DMS153 (cell line): ENCODE results near the gene STPG2.

ENCODE experiments used
- DNase-seq: peaks from one replicate; lab custom pipeline; 2025; lab: John Stamatoyannopoulos, UW

STPG2 gene

DNA sequence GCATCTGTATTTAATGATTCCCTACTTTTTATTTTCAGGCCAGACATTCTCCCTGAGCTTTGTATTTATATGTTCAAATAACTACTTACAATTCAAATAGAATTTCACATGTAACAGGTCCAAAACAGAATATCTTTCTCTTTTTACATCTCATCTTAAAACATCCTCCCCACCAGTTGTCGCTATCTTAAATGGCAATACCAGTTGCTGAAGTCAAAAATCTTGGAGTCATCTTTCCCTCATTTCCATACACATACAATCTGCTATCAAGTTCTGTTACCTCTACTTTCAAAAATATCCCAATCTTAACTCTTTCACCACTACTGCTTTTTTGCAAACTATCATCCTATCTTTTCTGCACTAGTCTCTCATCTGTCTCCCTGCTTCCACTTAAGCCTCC, 330.5 kb downstream of the STPG2 start:
- no peak for DNase-seq

GRCh38 chr4:97786306-97786920, 356.9 kb downstream of the STPG2 start:
- no peak for DNase-seq

DNA sequence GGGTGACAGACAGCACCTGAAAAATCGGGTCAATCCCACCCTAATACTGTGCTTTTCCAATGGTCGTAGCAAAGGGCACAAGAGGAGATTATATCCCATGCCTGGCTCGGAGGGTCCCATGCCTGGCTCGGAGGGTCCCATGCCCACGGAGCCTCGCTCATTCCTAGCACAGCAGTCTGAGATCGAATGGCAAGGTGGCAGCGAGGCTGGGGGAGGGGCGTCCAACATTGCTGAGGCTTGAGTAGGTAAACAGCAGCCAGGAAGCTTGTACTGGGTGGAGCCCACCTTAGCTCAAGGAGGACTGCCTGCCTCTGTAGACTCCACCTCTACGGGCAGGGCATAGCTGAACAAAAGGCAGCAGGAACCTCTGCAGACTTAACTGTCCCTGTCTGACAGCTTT, 365.1 kb downstream of the STPG2 start:
- DNase-seq = no peak

DNA sequence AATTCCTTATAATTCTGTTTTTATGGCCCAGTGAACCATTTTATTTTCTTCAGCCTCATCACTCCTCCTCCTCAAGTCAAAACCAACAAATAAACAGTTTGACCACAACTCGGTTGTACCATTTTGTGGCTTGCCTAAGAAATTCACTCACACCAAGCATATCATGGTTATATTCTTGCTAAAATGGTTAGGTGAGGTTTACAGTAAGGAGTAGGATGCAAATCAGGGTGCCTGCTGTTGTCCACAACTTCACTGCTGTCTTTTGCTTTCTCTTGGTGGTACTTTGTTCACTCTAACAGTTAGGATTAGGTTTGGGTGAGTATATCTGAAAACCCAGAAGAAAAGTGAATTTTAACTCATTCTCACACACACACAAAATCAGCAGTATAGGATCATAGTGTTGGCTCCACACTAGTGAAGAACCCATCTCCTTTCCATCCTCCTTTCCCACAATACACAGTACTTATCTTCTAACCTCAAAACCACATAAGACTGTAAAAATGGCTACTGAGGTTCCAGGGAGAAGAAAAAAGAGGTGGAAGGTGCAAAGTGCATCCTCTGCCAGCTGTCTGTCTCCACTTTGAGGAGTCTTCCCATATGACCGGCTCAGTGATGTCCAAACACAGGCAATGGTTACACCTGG, 368.8 kb downstream of the STPG2 start:
- DNase-seq = no peak

DNA sequence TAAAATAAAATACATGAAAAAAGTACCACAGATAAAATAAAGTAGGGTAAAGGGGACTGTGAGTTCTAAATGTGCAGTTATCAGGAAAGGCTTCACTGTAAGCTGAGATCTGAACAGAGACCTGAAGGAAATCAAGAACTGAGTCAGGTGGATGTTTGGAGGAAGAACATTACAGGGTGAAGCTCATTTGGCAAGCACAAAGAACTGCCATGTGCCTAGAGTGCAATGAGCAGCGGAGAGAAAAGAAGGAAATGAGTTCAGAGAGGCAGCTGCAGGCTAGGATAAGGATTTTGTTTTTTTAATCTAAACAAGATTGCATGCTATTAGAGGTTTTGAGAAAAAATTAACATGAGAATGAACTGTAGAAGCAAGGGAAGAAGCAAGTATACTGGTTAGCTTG, 373.1 kb downstream of the STPG2 start:
- DNase-seq = no peak

DNA sequence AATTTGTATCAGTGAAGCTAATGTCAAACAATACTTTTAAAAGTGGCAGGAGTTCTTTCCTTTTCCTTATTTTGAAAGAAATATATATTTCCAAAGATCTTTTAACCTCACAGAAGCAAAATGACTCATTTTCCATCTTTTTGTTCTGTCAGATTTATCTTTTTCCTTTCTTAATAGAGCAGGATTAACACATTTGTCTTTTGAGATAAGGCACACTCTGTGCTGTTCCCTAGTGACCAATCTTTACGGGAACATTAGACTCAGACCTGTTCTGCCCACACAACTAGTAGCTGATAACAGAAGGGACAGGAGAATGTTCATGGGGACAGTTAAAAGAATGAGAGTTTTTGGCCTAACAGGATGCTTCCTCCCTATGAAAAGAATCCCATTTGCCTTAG, 381.2 kb downstream of the STPG2 start:
- no peak for DNase-seq

GRCh38 chr4:97761445-97762114, 381.7 kb downstream of the STPG2 start:
- no peak for DNase-seq

DNA sequence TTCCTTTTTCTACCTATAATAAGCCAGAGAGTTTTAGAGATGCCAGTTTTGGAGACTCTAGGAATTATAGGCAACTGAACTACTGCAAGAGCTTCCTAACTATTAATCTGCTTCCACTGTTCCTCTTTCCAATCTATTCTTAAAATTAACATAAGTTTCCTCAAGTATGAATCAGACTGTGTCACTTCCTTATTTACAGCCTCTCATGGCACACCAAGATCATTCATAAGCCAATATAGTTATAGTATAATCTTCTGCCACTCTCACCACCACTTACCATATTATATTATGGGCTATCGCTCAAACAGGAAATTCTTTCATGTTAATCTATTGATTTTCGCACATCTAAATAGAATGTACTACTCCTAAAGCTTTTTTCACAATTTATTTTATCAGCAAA, 383.5 kb downstream of the STPG2 start:
- DNase-seq = no peak

GRCh38 chr4:97752599-97752998, 390.7 kb downstream of the STPG2 start:
- no peak for DNase-seq

GRCh38 chr4:97747945-97748344, 395.3 kb downstream of the STPG2 start:
- DNase-seq = no peak

DNA sequence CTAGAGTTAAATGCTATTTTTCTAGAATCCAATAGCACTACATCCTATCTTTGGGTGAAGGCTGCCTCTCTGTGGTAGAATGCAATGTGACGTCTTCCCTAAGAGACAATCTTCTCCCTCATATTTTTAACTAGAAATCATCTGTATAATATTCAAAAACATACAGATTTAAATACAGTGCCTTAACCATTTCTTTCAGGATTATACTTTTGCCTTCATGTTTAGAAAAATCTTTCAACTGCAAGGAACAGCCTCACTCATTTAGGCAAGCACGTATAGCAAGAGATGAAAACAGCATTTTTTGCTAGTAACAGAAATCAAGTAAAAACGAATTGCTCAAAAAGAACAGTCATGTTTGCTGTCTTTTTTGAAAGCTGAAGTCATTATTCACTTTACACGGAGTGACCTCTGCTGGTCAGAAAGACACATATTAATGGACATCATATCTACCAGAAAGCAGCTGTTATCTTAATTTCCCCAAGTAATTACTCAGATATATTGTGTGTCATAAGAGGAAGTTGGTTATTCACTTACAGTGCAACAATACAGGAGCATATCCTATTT, 422.3 kb downstream of the STPG2 start:
- peak; percentile 40 for DNase-seq

- DNase-seq = no peak
Observed at GRCh38 chr4:97691111-97691605, 452.1 kb downstream of the STPG2 start.

- DNase-seq = no peak
Observed at GRCh38 chr4:97670703-97671269, 472.5 kb downstream of the STPG2 start.

DNA sequence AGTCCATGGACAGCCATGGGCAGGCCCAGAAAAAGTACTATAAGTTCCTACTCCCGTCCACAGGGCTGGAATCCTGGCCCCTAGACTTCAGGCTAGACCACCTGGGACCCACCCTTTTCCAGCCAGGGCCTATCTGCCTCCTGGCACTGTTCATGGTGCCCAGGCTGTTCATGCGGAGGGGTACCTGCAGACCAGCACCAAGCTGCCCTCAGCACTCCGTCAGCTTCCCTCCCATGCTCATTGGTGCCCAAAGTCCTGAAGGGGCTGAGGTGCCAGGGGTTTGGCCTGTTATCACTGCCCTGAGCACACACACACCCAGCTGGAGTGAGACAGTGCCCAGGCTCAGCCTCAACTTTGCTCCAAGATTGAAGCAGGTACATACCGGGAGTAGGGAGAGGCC, 477.7 kb downstream of the STPG2 start:
- DNase-seq = no peak

GRCh38 chr4:97664741-97665140, 478.5 kb downstream of the STPG2 start:
- no peak for DNase-seq

- DNase-seq = no peak
Observed at GRCh38 chr4:97662133-97662532, 481.1 kb downstream of the STPG2 start.

- no peak for DNase-seq
Observed at GRCh38 chr4:97656044-97656720, 487.1 kb downstream of the STPG2 start.

DNA sequence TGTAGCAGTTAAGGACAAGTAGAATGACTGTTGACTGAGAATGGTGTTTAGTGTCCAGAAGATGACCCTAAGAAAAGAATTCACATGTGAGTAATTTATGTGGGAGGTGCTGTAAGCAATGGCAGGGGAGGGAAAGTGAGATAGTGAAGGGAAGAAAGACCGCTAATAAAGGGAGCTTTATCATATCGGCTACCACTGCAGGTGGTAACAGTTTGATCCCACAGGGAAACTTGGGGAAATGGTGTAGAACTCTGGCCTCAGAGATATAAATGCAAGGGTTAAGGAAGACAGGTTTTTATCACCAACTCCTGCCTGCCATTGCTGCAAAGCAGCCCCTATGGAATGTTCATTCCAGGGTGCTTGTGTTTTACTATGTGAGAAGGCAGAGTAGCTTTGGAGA, 489.6 kb downstream of the STPG2 start:
- DNase-seq = no peak

- DNase-seq = no peak
Observed at GRCh38 chr4:97646997-97647396, 496.3 kb downstream of the STPG2 start.

- DNase-seq = no peak
Observed at GRCh38 chr4:97645071-97645821, 498.0 kb downstream of the STPG2 start.

DNA sequence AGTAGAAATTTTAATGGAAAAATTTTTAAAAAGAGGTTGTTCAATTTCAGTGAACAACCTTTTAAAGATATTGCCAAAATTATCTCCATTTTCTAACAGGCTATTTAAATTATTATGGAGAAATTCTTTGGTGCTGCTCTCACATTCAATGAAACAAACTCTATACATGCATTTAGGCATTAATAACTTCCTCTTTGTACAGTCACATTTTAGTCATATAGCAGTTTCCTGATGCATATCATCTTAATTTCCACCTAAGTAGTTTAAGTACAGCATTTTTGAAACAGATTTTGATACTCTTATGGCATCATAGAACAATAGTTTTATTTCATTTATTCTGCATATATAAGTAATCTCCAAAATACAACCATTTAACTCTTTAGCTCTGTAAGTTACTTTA, 500.1 kb downstream of the STPG2 start:
- DNase-seq = no peak
